Measurements from ENCODE around the gene PYCR2.
"Not testable (repeated sequence)": the region's sequence is repeated elsewhere in the genome, so short reads cannot be mapped to it uniquely, and the experiment has no call there.

Gene PYCR2

GRCh38 chr1:225923692-225924555, at the start of gene PYCR2:
TSS of gene PYCR2 (minus strand) at chr1:225924250. CDS start at chr1:225924110, 140 bp downstream.
- DNase-seq (ENCODE audit: low read depth in 1 of 2, low spot score in 1 of 2), result peak; percentile 86 to 92

DNA sequence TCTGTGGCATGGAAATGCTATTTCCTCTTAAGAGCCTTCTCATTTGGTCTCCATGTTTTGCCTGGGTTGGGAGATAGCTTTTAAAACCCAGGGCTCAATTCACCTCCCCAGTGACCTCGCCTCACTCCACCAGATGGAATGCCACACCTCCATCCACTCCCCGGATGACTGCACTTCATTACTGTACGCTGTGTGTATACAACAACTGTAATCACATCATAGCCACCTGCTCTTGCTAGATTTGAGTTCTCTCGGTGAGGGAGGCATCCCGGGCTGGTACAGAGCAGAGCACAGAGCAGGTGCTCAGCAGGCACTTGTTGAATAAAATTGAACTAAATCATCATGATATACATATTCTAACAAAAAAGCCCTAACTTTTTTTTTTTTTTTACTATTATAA, 49.1 kb upstream of the PYCR2 start:
- DNase-seq (ENCODE audit: low read depth in 1 of 2, low spot score in 1 of 2), result no peak

DNA sequence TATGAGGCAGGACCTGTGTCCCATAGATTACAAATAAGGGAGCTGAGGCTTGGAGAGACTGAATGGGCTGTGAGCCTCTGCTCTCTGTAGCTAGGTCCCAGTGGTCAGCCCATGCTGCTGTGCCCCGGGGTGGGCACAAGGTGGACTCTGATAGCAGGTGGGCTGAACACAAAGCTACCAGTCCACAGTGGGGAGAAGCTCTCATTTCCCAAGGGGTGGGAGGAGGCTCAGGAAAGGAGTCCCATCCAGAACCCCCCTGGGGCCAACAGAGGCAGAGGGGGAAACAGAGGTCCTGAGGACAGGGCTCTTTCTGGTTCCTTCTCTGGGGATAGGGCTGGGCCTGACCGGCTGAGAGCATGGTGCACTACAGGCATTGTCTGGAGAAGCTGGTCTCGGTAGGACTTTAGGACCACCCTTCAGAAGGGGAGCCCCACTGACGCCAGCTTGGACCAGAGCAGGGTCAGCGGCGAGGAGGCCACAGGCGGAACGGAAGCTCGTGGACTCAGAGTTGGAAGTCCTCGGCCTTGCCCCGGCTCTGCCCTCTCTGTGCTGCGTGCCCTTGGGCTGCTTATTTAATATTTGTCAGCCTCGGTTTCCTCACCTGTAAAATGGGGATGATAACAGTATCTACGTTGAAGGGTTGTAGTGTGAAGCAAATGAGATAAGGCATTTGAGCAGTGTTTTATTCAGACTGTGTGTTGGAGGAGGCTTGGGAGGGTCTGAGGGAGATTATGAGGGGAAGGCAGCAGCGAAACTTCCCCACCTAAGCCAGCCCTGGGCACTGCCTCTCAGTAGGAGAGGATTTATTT, 48.5 kb upstream of the PYCR2 start:
- DNase-seq (ENCODE audit: low read depth in 1 of 2, low spot score in 1 of 2), result no peak

- not testable (repeated sequence) for DNase-seq (ENCODE audit: low read depth in 1 of 2, low spot score in 1 of 2)
These were observed 46.6 kb upstream of the PYCR2 start for GRCh38 chr1:225970592-225971157.

DNA sequence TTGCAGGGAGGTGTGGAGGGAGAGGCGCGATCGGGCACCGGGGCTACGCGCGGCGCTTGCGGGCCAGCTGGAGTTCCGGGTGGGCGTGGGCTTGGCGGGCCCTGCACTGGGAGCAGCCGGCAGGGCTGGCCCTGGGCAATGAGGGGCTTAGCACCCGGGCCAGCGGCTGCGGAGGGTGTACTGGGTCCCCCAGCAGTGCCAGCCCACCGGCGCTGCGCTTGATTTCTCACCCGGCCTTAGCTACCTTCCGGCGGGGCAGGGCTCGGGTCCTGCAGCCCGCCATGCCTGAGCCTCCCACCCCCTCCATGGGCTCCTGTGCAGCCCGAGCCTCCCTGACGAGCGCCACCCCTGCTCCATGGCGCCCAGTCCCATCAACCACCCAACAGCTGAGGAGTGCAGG, 45.7 kb upstream of the PYCR2 start:
- DNase-seq (ENCODE audit: low read depth in 1 of 2, low spot score in 1 of 2), result not testable (repeated sequence)

- DNase-seq (ENCODE audit: low read depth in 1 of 2, low spot score in 1 of 2), result no peak
These were observed 41.2 kb upstream of the PYCR2 start for GRCh38 chr1:225965231-225965630.

- no peak for DNase-seq (ENCODE audit: low read depth in 1 of 2, low spot score in 1 of 2)
These were observed 39.9 kb upstream of the PYCR2 start for GRCh38 chr1:225963735-225964530.

DNA sequence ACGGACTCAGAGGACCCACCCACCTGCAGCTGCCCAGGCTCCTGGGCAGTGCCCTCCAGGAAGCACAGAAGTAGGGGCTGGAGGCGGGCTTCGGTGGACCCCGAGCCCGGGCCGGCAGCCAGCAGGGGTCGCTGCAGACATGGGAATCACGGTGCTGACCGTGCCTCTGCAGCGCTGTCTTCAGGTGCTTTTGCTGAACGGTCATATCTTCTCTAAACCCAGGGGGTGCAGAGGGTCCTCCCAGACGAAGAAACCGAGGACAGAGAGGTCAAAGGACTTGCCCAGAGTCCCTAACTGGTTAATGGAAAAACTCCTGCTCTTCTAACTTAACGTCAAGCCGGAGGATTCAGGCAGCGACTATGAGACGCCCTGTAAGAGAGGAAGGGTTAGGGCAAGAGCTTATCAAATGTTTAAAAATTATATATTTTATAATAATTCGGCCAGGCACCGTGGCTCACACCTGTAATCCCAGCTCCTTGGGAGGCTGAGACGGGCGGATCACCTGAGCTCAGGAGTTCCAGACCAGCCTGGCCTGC, 38.5 kb upstream of the PYCR2 start:
- peak; percentile 18 to 26 for DNase-seq (ENCODE audit: low read depth in 1 of 2, low spot score in 1 of 2)

GRCh38 chr1:225961659-225962439, 37.8 kb upstream of the PYCR2 start:
- DNase-seq (ENCODE audit: low read depth in 1 of 2, low spot score in 1 of 2), result no peak

DNA sequence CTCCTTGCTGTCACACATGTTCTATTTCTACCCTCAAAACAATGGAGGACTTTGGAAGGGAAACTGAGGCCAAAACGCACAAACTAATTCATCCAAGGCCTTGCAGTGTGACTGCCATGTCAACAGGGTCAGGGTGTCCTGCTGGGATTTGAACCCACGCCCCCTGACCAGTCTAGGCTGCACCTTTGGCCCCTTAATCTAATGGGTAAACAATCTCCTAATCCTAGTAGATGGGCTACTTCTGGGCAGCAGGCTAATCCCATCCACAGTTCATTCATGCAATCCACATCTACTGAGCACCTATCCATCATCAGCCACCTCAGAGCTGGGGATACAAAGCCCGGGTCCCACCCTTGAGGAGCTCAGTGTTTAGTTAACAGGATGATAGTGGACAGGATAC, 34.0 kb upstream of the PYCR2 start:
- no peak for DNase-seq (ENCODE audit: low read depth in 1 of 2, low spot score in 1 of 2)

DNA sequence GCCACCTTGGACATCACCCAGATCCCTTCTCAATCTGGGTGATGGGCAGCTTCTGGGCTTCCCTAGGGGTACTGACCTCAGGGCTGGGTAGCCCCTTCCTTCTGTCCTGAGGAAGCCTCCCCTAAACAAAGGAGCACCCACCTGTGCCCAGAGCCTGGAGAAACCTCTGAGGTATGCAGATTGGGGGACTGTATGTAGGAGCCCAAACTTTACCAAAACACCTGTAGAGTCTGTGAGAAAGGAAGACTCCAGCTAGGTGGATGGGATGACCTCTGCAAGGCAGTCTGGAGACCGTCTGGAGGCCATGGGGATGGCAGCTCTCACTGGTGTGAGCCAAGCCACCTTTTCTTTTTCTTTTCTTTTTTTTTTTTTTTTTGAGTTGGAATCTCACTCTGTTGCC, 30.7 kb upstream of the PYCR2 start:
- DNase-seq (ENCODE audit: low read depth in 1 of 2, low spot score in 1 of 2), result no peak

DNA sequence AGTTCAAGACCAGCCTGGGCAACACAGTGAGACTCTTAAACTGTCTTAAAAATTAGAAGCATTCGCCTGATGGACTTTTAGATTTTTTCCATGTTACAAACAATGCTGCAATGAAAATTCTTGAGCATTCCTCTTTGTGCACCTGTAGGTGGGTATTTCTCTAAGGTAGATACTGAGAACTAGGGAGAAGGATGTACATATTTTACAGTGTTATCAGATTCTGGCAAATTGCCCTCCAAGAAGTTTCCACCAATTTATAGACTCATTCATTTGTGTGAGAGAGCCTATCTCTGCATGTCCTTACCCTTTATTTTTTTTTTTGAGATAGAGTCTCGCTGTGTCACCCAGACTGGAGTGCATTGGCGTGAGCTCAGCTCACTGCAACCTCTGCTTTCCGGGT, 29.3 kb upstream of the PYCR2 start:
- no peak for DNase-seq (ENCODE audit: low read depth in 1 of 2, low spot score in 1 of 2)

DNA sequence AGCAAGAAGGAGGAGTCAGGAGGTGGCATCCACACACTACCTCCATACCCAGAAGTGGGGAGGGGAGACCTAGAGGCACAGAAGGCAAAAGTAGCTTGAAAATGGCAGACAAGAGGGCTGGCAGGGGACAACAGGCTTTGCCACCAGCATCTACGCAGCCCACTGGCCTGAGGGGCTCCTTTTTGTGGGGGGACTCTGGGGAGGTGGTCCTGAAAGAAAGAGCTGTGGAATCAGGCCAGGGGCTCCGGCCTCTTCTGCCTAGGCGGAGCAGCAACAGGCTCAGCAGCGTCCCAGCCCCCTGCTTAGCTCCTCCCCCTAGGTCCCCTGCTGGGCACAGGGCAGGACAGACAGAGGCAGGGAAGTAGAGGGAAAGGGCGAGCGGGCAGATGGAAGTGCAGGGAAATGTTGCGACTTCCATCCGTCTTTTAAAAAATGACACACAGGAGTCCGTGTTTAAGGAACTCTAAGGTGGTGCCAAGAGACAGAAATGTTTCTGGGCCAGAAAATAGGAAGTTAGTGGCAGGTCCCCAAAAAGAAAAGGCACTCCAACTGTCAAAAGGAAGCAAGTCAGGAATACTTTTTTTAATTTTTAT, 27.0 kb upstream of the PYCR2 start:
- no peak for DNase-seq (ENCODE audit: low read depth in 1 of 2, low spot score in 1 of 2)

GRCh38 chr1:225949041-225949440, 25.0 kb upstream of the PYCR2 start:
- no peak for DNase-seq (ENCODE audit: low read depth in 1 of 2, low spot score in 1 of 2)

GRCh38 chr1:225946803-225947202, 22.8 kb upstream of the PYCR2 start:
- DNase-seq (ENCODE audit: low read depth in 1 of 2, low spot score in 1 of 2), result no peak

- no peak for DNase-seq (ENCODE audit: low read depth in 1 of 2, low spot score in 1 of 2)
These were observed 22.1 kb upstream of the PYCR2 start for GRCh38 chr1:225946082-225946620.

DNA sequence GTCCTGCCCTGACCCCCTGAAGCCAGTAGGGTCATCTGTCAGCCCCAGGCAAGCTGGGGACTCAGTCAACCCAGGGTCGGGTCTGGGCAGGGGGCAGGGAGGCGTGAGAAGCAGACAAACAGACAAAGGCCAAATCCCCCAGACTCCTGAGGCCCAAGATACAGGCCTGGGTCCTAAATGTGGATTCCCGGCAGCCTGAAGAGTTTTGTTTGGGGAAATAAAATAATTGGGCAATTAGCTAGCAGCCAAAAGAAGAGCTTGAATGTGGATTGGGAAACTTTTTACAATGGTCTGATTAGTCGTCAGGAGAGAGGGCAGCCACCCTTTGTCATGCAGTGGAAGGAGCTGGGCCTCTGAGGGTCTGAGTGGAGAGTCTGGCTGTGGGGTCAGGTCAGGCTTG, 21.5 kb upstream of the PYCR2 start:
- DNase-seq (ENCODE audit: low read depth in 1 of 2, low spot score in 1 of 2), result no peak

- DNase-seq (ENCODE audit: low read depth in 1 of 2, low spot score in 1 of 2), result no peak
These were observed 20.9 kb upstream of the PYCR2 start for GRCh38 chr1:225944951-225945350.

DNA sequence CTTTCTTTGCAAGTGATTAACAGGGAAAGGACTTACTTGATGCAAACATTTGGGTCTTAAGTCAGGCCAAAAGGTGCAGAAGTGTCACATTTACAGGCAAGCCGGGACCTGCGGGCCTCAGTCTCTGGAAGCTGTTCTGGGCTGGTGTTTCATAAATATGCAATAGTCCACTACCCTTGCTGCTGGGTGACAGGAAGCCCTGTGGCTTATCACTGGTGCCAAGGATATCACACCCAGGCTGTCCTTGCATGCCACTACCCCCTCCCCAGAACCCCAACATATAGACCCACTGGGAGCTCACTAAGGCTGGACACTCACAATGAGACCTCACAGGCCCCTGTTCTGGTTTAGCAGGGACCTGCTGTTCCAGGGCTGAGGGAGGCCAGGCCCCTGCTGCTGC, 20.3 kb upstream of the PYCR2 start:
- no peak for DNase-seq (ENCODE audit: low read depth in 1 of 2, low spot score in 1 of 2)

All from activated CD4-positive, alpha-beta T cell treated with anti-CD3 and anti-CD28 coated beads, Interleukin-2, amount 50 U/mL, for 24 hours (primary cell).